HCT116 (cell line): ENCODE results near the gene GP1BA. TPM values are rescaled to one million over a fixed set of nuclear protein-coding genes. Genes with fewer than 3 reads are reported as not detected.

Source experiments
- ATAC-seq: fragments of 200-7000 bp; cut with Tn5 transposase; 2 replicates; pipeline ENCODE4 v1.9.1; 2020; ENCODE audit warnings: mild to moderate bottlenecking, moderate library complexity
- BruUV-seq: library from RNA; stranded (reverse); fragments of 400-500 nt; replicated peaks from 2 replicates; lab custom pipeline; 2021; lab: Mats Ljungman, UMichigan
- CTCF ChIA-PET: fragments of 300-600 bp; sonication (Branson Sonifier 250); formaldehyde crosslinking; loops from one replicate; lab custom pipeline; 2021; ENCODE audit warnings: antibody characterized with exemption; lab: Charles Lee
- POLR2A ChIA-PET: fragments of 300-600, 350-600 bp; sonication (Branson Sonifier 250); formaldehyde crosslinking; loops from one replicate; lab custom pipeline; 2021; ENCODE audit warnings: antibody characterized with exemption; lab: Charles Lee
- RAD21 ChIA-PET, 2 experiments: fragments of 300-600 bp; sonication (Branson Sonifier 250); formaldehyde crosslinking; loops; one replicate each; lab custom pipeline; 2023; ENCODE audit warnings: low total read pairs in 2 of 2; ENCODE audit not compliant: uncharacterized antibody in 2 of 2, unreplicated experiment in 2 of 2, low non-redundant PET in 1 of 2; lab: Charles Lee
- DNase-seq: peaks from one replicate; pipeline ENCODE4 v3.0.0-alpha.2; 2010; ENCODE audit warnings: low read depth, low spot score
- H2AFZ ChIP-seq: fragments of 200-600 bp; shearing (Covaris generic), sonication (generic); 2 replicates; pipeline ENCODE4 v1.6.1; 2017; ENCODE audit warnings: low read depth, mixed run types, mixed read lengths, antibody characterized with exemption, low read length; ENCODE audit not compliant: poor library complexity, severe bottlenecking
- H3K27ac ChIP-seq: 2 replicates; pipeline ENCODE4 v1.5.1; 2012; ENCODE audit warnings: low read depth, low read length
- H3K27me3 ChIP-seq: fragments of 200-600 bp; sonication (generic); 2 replicates; pipeline ENCODE4 v1.6.1; 2016; ENCODE audit warnings: mixed run types, low read length, mixed read lengths; ENCODE audit not compliant: insufficient read depth
- H3K36me3 ChIP-seq, 2 experiments: fragments of 200-500 bp in 1 of 2; fragments of 200-600 bp in 1 of 2; sonication (Bioruptor generic) in 1 of 2; sonication (generic) in 1 of 2; 2 replicates each; pipeline versions ENCODE4 v1.5.1 to v1.6.1; 2014 to 2016; ENCODE audit warnings: low read length in 2 of 2, inconsistent platforms in 1 of 2, mixed read lengths in 1 of 2, mixed run types in 1 of 2; ENCODE audit not compliant: insufficient read depth in 2 of 2, control insufficient read depth in 1 of 2
- H3K4me1 ChIP-seq, 2 experiments: fragments of 200-600 bp in 1 of 2; sonication (generic) in 1 of 2; 2 replicates each; pipeline versions ENCODE4 v1.5.1 to v1.6.1; 2012 to 2017; ENCODE audit warnings: low read length in 2 of 2, inconsistent platforms in 1 of 2, mild to moderate bottlenecking in 1 of 2, mixed read lengths in 1 of 2, mixed run types in 1 of 2, moderate library complexity in 1 of 2; ENCODE audit not compliant: insufficient read depth in 2 of 2, control insufficient read depth in 1 of 2
- H3K4me2 ChIP-seq: fragments of 200-600 bp; sonication (generic); 2 replicates; pipeline ENCODE4 v1.6.1; 2017; ENCODE audit warnings: mixed run types, low read length, mixed read lengths
- H3K4me3 ChIP-seq, 2 experiments: fragments of 200-600 bp in 1 of 2; sonication (generic) in 1 of 2; replicated peaks in 1 of 2; 2 replicates each; pipeline ENCODE4 v1.5.1; 2011 to 2016; ENCODE audit warnings: low read length in 2 of 2, control low read depth in 1 of 2, low read depth in 1 of 2, mild to moderate bottlenecking in 1 of 2, mixed read lengths in 1 of 2, mixed run types in 1 of 2
- H3K79me2 ChIP-seq: fragments of 200-600 bp; sonication (generic); 2 replicates; pipeline ENCODE4 v1.6.1; 2017; ENCODE audit warnings: mild to moderate bottlenecking, mixed run types, low read length, moderate library complexity, mixed read lengths; ENCODE audit not compliant: insufficient read depth
- H3K9ac ChIP-seq: fragments of 200-600 bp; sonication (generic); 2 replicates; pipeline ENCODE4 v1.6.1; 2016; ENCODE audit warnings: low read length, mixed read lengths
- H3K9me2 ChIP-seq: fragments of 200-600 bp; sonication (generic), shearing (Covaris generic); 2 replicates; pipeline ENCODE4 v1.6.1; 2017; ENCODE audit warnings: mixed run types, mild to moderate bottlenecking, moderate library complexity; ENCODE audit not compliant: insufficient read depth
- H3K9me3 ChIP-seq, 2 experiments: fragments of 200-500 bp in 1 of 2; fragments of 200-600 bp in 1 of 2; sonication (Bioruptor generic) in 1 of 2; sonication (generic) in 1 of 2; 2 replicates each; pipeline ENCODE4 v1.6.1; 2014 to 2017; ENCODE audit warnings: low read length in 2 of 2, mixed read lengths in 2 of 2, inconsistent platforms in 1 of 2, low read depth in 1 of 2, mild to moderate bottlenecking in 1 of 2, mixed run types in 1 of 2, moderate library complexity in 1 of 2; ENCODE audit not compliant: control insufficient read depth in 1 of 2, insufficient read depth in 1 of 2
- H4K20me1 ChIP-seq: fragments of 200-600 bp; sonication (generic), shearing (Covaris generic); 2 replicates; pipeline ENCODE4 v1.6.1; 2017; ENCODE audit warnings: mixed run types, mild to moderate bottlenecking, moderate library complexity; ENCODE audit not compliant: insufficient read depth
- ATF3 ChIP-seq: IDR thresholded peaks from 2 replicates; pipeline ENCODE4 v1.6.1; 2012
- ELF1 ChIP-seq: IDR thresholded peaks from 2 replicates; pipeline ENCODE4 v1.6.1; 2012; ENCODE audit warnings: low read depth, borderline replicate concordance
- FOSL1 ChIP-seq: IDR thresholded peaks from 2 replicates; pipeline ENCODE4 v1.6.1; 2012; ENCODE audit warnings: low read depth
- POLR2A ChIP-seq: IDR thresholded peaks from 2 replicates; pipeline ENCODE4 v1.7.0; 2011; ENCODE audit warnings: borderline replicate concordance; ENCODE audit not compliant: insufficient read depth, insufficient read length; ENCODE audit errors: extremely low read depth
- YY1 ChIP-seq: IDR thresholded peaks from 2 replicates; pipeline ENCODE4 v1.6.1; 2011; ENCODE audit warnings: low read length, low read depth, moderate library complexity, mild to moderate bottlenecking; ENCODE audit not compliant: insufficient replicate concordance; ENCODE audit errors: extremely low read depth
- intact Hi-C: fragments of 100-400 bp; cut with micrococcal nuclease; formaldehyde crosslinking; loops from 2 replicates; pipeline ENCODE4 v1.10.0; 2022
- total RNA-seq: library from RNA; stranded (reverse); gene quantifications from one replicate; pipeline ENCODE4 v1.2.1, GENCODE V29; 2021; ENCODE audit not compliant: unreplicated experiment

Gene GP1BA
- total RNA-seq, 1 experiment from 2014 or later = not detected

- Histone ChIP-seq H3K27me3 (no peaks in the 10 kb centered on the region), H3K4me3 (no peak overlapping the region), H4K20me1 (no peaks in the 10 kb centered on the region), H3K9me2 (no peaks in the 10 kb centered on the region), H3K4me1 (peaks cover 19 to 33% of the 10 kb centered on the region in 2 experiments), H3K36me3 (peaks cover 4 to 16% of the 10 kb centered on the region in 2 experiments; a peak in 3 of 4 replicates), H3K4me2 (no peak overlapping the region), H3K27ac (no peak overlapping the region), H3K9me3 (no peaks in the 10 kb centered on the region), H3K79me2 (peaks cover 11% of the 10 kb centered on the region; the same call in 1 of the 2 replicates), H2AFZ (no peak overlapping the region), H3K9ac (no peak overlapping the region)
- POLR2A ChIA-PET = interaction anchor here (0.8 to 1.8 kb wide), 3 partner anchors 17 to 103 kb away, joined by 4 to 7 read pairs (median 7); partner anchors contain the start of genes CAMTA2, RNF167 and SLC25A11
- intact Hi-C loops = no loop called here
- DNase-seq (no peak), ATAC-seq (no peak)
- TF ChIP-seq ELF1 (no peak), POLR2A (no peak)
- CTCF ChIA-PET = interaction anchor here (1.0 kb wide), 1 partner anchor 30 kb away, joined by 3 read pairs; the partner anchor contains the start of genes RNF167 and SLC25A11
- RAD21 ChIA-PET = no interaction called here
- BruUV-seq = no TSS peak
These were observed 38.2 kb downstream of the GP1BA start for GRCh38 chr17:4970273-4970672.

- RAD21 ChIA-PET = no interaction called here
- Histone ChIP-seq H3K36me3 (peaks cover 4 to 13% of the 10 kb centered on the region in 2 experiments; a peak in 2 of 4 replicates), H3K4me1 (peaks cover 14 to 22% of the 10 kb centered on the region in 2 experiments), H3K27ac (no peak overlapping the region), H3K9ac (no peak overlapping the region), H3K4me3 (no peak overlapping the region), H2AFZ (no peak overlapping the region), H3K9me2 (no peaks in the 10 kb centered on the region), H3K4me2 (no peak overlapping the region), H3K79me2 (peaks cover 5% of the 10 kb centered on the region; the same call in 1 of the 2 replicates), H4K20me1 (no peaks in the 10 kb centered on the region), H3K27me3 (no peaks in the 10 kb centered on the region), H3K9me3 (no peaks in the 10 kb centered on the region)
- CTCF ChIA-PET = no interaction called here
- intact Hi-C loops = no loop called here
- no TSS peak for BruUV-seq
- ATAC-seq (no peak), DNase-seq (no peak)
- TF ChIP-seq ATF3 (no peak), FOSL1 (no peak), YY1 (no peak)
- POLR2A ChIA-PET = no interaction called here
These were observed 39.7 kb downstream of the GP1BA start for GRCh38 chr17:4971826-4972225.
